K562 (cell line): Measurements from ENCODE around the gene FGGY. TPM values are rescaled to one million over a fixed set of nuclear protein-coding genes. Genes with fewer than 3 reads are reported as not detected.

Source experiments
- BRF1 ChIP-seq: IDR thresholded peaks from 3 replicates; pipeline ENCODE4 v1.6.1; 2011; ENCODE audit warnings: borderline replicate concordance, mild to moderate bottlenecking; ENCODE audit not compliant: insufficient read length; ENCODE audit errors: extremely low read depth
- HDAC2 ChIP-seq: fragments of 450-650 bp; IDR thresholded peaks from 2 replicates; pipeline ENCODE4 v1.6.1; 2016; ENCODE audit warnings: mild to moderate bottlenecking
- NCOR1 ChIP-seq: fragments of 450-650 bp; IDR thresholded peaks from 2 replicates; pipeline ENCODE4 v1.6.1; 2016; ENCODE audit warnings: mild to moderate bottlenecking, moderate library complexity
- SRSF7 ChIP-seq: fragments of 200-400 bp; formaldehyde crosslinking; optimal IDR thresholded peaks from 2 replicates; pipeline ENCODE3; 2017; ENCODE audit warnings: mild to moderate bottlenecking, low read depth, low read length
- polyA plus RNA-seq, 8 experiments: library from polyadenylated mRNA; depleted of rRNA in 4 of 8; stranded (reverse) in 5 of 8; unstranded in 3 of 8; fragments of >200 nt; fragmentation: Nextera tagmentation in 2 of 8; fragmentation: Illumina TruSeq in 1 of 8; extraction: Ambion mirVana in 2 of 8; extraction: Trizol in 1 of 8; gene quantifications; 2 replicates each; pipeline versions ENCODE4 v1.2.1 to v1.2.3, GENCODE V29; 2011 to 2014; ENCODE audit warnings: inconsistent platforms in 1 of 8, missing spikeins in 1 of 8
- total RNA-seq, 7 experiments: library from RNA; depleted of rRNA in 6 of 7; stranded (reverse); fragments of >200 nt in 6 of 7; fragmentation: Illumina TruSeq in 2 of 7; extraction: Trizol in 2 of 7; gene quantifications; 2 replicates each; pipeline versions ENCODE4 v1.2.1 to v1.2.3, GENCODE V29; 2011 to 2021; ENCODE audit warnings: low replicate concordance in 1 of 7
- TF ChIP-seq, protein P1 (sequence below): sonication (generic); formaldehyde crosslinking; IDR thresholded peaks from 2 replicates; pipeline ENCODE4 v1.8.0; 2023; ENCODE audit warnings: missing genetic modification reagents, mild to moderate bottlenecking, borderline replicate concordance

The FGGY gene
- total and polyA plus RNA-seq, 9 of the 15 experiments (the other 6 are each of a cell fraction or from before 2014, with no cell fraction given) = 9.7 to 19.2 (median 12.6) TPM

DNA sequence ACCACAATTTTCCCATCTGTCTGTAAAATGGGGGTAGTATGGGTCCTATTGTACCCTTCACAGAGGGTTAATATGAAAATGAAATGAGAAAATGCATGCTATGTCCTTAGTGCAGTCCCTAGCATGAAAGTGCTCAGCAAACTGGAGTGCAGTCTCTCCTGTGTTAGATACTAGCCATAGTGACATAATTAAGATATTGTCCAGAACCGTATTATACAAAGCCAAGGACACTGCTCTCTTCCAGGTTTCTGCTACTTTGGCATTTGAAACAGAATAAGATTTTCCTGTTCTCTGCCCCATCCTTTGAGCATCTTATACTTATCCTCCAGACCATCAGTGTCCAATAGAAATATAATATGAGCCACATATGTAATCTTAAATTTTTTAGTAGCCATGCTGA, 213.4 kb downstream of the FGGY start (continued):
- TF ChIP-seq, protein P1, sequence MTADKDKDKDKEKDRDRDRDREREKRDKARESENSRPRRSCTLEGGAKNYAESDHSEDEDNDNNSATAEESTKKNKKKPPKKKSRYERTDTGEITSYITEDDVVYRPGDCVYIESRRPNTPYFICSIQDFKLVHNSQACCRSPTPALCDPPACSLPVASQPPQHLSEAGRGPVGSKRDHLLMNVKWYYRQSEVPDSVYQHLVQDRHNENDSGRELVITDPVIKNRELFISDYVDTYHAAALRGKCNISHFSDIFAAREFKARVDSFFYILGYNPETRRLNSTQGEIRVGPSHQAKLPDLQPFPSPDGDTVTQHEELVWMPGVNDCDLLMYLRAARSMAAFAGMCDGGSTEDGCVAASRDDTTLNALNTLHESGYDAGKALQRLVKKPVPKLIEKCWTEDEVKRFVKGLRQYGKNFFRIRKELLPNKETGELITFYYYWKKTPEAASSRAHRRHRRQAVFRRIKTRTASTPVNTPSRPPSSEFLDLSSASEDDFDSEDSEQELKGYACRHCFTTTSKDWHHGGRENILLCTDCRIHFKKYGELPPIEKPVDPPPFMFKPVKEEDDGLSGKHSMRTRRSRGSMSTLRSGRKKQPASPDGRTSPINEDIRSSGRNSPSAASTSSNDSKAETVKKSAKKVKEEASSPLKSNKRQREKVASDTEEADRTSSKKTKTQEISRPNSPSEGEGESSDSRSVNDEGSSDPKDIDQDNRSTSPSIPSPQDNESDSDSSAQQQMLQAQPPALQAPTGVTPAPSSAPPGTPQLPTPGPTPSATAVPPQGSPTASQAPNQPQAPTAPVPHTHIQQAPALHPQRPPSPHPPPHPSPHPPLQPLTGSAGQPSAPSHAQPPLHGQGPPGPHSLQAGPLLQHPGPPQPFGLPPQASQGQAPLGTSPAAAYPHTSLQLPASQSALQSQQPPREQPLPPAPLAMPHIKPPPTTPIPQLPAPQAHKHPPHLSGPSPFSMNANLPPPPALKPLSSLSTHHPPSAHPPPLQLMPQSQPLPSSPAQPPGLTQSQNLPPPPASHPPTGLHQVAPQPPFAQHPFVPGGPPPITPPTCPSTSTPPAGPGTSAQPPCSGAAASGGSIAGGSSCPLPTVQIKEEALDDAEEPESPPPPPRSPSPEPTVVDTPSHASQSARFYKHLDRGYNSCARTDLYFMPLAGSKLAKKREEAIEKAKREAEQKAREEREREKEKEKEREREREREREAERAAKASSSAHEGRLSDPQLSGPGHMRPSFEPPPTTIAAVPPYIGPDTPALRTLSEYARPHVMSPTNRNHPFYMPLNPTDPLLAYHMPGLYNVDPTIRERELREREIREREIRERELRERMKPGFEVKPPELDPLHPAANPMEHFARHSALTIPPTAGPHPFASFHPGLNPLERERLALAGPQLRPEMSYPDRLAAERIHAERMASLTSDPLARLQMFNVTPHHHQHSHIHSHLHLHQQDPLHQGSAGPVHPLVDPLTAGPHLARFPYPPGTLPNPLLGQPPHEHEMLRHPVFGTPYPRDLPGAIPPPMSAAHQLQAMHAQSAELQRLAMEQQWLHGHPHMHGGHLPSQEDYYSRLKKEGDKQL (CRISPR knock-in tag) = no peak
- TF ChIP-seq HDAC2 (no peak), BRF1 (no peak), SRSF7 (no peak), NCOR1 (no peak)
